HG03439 (cell line): ENCODE measurements around the gene PRAMEF2.
"Not testable (repeated sequence)": the region's sequence is repeated elsewhere in the genome, so short reads cannot be mapped to it uniquely, and the experiment has no call there.

Experiments
- ATAC-seq: cut with Tn5 transposase; IDR thresholded peaks from one replicate; pipeline ENCODE4 v1.9.1; 2021; ENCODE audit warnings: mild to moderate bottlenecking, moderate library complexity; ENCODE audit not compliant: unreplicated experiment

PRAMEF2 gene, protein sequence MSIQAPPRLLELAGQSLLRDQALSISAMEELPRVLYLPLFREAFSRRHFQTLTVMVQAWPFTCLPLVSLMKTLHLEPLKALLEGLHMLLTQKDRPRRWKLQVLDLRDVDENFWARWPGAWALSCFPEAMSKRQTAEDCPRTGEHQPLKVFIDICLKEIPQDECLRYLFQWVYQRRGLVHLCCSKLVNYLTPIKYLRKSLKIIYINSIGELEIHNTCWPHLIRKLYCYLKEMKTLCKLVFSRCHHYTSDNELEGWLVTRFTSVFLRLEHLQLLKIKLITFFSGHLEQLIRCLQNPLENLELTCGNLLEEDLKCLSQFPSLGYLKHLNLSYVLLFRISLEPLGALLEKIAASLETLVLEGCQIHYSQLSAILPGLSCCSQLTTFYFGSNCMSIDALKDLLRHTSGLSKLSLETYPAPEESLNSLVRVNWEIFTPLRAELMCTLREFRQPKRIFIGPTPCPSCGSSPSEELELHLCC

DNA sequence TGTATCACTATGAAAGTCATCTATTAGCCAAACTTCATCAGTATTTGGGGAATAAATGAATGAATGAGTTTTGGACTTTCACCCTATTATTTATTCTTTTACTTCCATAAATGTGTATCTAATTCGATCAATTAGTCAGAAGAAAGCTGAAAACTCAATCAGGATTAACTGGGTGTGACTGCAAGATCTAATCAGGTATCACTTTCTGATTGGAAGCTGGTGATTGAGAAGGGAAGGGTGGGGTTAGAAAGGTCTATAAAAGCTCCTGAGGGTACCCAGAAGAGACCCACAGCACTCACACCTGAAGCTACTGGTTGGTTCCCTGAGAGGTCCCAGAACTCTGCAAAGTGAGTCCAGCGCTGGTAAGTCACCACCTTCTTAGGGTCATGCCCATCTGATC lies at the start of gene PRAMEF2:
TSS of gene PRAMEF2 (plus strand) at position 301 of the 400 bp plus-strand sequence. CDS start 1,924 bp downstream, outside the sequence.
- not testable (repeated sequence) for ATAC-seq

DNA sequence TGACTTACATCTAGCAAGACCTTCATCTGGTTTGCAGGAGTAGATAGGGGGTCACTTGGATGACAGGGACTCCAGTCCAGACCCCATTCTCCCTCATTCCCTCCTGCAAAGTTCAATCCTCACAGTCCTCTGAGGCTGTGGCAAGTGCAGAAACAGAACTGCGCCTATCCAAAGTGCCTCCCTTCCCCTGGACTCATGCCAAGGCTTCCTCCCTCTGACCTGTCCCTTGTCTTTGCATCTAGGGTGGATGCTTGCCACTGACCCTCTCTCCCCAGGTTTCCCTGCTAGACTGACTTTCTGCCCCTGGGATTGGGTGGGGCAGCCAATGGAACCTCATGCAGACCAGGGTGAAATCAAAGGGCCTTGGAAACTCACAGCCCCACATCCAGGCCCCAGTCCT lies 47.0 kb upstream of the PRAMEF2 start:
- ATAC-seq: no peak

DNA sequence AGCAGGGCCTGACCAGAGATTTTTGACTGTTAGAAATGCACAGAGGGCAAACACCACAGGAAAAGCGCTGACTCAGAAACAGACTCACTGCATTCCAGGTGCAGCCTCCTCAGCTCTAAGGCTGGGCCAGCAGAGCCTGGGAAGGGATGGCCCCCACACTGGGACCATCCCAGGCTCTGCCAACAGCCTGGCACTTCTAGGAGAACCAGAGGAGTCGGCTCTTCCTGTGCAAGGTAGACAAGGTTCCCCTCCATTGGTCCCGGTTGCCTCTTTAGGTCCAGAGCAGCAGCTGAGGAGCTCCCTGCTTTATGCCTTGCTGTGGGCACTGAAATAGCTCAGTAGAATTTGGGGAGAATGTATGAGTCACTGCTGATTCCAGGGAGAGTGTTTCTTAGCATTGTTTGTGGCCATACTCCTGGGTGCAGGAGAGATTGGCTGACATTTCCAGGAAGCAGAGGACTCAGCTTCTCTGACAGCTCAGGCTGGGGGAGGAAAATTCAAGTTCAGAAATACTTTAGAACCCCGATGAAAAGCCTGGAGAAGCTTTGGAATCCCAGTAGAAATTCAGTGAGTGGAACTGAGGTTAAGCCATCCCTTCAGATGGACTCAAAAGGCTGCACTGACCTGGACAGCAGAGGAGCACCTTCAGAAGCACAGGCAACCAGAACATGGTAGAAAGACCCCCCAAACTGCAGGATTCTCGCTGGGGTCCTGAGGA lies 46.0 kb upstream of the PRAMEF2 start:
- ATAC-seq: no peak

DNA sequence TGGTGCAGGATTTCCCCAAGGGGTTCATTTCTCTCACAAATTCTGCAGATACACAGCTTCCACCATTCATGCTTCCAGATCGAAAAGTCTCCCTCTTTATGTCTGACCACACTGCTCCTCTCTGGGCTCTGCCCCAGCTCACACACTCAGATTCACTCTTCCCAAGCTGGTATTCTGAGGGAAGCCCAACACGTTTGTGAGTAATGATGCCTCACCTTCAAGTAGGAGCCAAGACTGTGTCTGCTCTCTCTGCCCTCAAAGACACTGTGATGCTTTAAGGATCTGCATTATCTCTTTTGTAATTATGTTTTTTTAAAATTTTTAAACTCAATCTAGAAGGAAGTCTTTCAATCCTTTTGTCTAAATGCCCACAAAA lies 45.5 kb upstream of the PRAMEF2 start:
- ATAC-seq: no peak

DNA sequence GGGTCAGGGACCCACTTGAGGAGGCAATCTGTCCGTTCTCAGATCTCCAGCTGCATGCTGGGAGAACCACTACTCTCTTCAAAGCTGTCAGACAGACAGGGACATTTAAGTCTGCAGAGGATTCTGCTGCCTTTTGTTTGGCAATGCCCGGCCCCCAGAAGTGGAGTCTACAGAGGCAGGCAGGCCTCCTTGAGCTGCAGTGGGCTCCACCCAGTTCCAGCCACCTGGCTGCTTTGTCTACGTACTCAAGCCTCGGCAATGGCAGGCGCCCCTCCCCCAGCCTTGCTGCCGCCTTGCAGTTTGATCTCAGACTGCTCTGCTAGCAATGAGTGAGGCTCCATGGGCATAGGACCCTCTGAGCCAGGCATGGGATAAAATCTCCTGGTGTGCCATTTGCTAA lies 37.8 kb upstream of the PRAMEF2 start:
- not testable (repeated sequence) for ATAC-seq

DNA sequence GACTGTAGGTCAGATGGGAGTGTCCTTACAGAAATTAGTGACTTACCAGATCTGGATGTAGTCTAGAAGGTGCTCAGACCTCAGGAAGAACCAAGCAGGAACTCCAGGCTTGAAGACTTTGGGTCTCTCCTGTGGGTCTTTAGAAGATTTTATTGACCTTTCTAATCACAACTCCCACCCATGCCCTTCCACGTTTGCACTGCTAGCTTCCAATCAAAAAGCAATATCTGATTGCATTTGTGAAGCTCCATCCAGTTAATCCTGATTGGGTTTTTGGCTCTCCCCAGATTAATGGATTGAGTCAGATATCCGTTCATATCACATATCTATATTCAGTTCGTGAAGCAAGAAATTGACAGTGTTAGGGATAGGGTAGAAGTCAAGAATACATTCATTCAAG lies 25.6 kb upstream of the PRAMEF2 start, which contains the start of gene PRAMEF11:
TSS of gene PRAMEF11 (minus strand) at position 101 of the 400 bp plus-strand sequence. CDS start 2,621 bp downstream, outside the sequence.
- ATAC-seq: not testable (repeated sequence)

DNA sequence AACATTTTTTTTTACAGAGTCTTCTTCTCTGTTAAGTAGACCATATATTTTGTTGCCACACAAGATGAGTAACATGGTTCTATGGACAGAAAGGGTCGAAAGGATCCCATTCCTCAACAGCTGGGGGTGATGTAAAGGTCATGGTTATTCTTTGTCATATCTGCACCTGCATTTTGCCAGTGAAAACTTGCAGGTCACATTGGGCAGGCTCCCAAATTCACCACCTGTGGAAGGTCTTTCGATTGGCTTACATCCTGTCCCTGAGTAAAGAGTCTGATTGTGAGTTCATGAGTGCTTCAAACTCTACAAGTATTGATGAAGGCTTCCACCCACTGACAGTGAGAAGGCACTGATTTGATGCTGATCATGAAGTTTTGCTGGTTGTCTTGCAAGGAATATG lies 23.6 kb upstream of the PRAMEF2 start:
- not testable (repeated sequence) for ATAC-seq

DNA sequence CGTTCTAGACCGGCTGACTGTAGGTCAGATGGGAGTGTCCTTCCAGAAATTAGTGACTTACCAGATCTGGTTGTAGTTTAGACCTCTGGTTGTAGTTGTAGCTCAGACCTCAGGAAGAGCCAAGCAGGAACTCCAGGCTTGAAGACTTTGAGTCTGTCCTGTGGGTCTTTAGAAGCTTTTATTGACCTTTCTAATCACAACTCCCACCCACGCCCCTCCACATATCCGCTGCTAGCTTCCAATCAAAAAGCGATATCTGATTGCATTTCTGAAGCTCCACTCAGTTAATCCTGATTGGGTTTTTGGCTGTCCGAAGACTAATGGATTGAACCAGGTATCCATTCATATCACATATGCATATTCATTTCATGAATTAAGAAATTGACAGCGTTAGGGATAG lies 8.3 kb upstream of the PRAMEF2 start, which contains the start of gene HNRNPCL1:
TSS of gene HNRNPCL1 (minus strand) at position 101 of the 400 bp plus-strand sequence. CDS start 431 bp downstream, outside the sequence.
- ATAC-seq: not testable (repeated sequence)

DNA sequence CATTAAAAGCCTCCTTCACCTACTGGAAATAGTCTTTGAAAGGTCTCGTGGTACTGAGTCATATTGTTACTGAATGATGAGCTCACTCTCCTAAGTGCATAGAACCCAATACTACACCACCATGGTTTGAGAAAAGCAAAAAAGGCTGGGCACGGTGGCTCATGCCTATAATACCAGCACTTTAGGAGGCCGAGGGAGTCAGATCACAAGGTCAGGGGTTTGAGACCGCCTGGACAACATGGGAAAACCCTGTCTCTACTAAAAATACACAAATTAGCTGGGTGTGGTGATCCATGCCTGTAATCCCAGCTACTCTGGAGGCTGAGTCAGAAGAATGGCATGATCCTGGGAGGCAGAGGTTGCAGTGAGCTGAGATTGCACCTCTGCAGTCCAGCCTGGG lies 5.1 kb upstream of the PRAMEF2 start:
- no peak for ATAC-seq

DNA sequence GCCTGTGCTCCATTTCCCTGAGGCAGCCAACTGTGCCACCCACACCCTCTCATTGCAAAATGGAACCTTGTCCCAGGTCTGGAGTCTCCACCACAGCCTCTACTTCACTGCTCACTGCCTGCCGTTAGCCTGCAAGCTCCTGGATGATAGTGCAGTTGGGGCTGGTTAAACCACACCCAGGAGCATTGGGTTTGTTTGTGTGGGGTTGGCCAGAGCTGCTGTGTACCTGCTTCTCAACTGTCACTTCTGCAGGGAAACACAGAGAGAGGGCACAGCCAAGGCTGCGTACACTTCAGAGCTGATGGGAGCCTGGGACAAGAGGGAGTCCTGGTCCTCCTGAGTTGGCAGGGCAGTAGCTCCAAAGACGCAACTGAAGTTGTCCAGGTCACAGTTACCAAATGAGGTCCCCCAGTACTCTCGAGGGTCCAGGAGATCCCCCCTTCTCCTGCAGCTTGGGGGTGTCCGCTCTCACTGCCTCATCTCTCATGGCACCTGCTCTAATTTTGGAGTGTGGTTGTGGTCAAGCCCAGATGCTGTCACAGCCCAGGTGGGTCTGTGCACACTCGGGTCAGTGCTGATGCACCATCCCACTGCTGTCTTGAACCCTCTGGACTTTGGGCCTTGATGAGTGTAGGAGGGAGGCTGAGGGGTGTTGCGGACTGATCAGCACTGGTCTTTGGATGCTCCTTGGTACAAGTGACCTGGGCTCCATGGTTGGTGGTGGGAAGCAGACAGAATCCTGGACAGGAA lies 6.4 kb downstream of the PRAMEF2 start:
- ATAC-seq: not testable (repeated sequence)

DNA sequence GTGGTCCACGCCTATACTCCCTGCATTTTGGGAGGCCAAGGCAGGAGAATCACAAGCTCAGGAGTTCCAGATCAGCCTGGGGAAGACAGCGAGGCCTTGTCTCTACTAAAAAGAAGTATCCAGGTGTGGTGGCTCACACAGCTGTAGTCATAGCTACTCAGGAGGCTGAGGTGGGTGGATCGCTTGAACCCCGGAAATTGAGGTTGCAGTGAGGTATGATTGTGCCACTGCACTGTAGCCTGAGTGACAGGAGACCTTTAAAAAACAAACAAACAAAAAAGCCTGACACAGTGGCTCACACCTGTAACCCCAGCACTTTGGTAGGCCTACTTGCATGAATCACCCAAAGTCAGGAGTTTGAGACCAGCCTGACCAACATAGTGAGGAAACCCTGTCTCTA lies 21.6 kb downstream of the PRAMEF2 start:
- ATAC-seq: not testable (repeated sequence)

DNA sequence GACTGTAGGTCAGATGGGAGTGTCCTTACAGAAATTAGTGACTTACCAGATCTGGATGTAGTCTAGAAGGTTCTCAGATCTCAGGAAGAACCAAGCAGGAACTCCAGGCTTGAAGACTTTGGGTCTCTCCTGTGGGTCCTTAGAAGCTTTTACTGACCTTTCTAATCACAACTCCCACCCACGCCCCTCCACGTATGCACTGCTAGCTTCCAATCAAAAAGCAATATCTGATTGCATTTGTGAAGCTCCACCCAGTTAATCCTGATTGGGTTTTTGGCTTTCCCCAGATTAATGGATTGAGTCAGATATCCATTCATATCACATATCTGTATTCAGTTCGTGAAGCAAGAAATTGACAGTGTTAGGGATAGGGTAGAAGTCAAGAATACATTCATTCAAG lies 29.2 kb downstream of the PRAMEF2 start, which contains the start of gene PRAMEF4:
TSS of gene PRAMEF4 (minus strand) at position 101 of the 400 bp plus-strand sequence. CDS start 2,807 bp downstream, outside the sequence.
- not testable (repeated sequence) for ATAC-seq

DNA sequence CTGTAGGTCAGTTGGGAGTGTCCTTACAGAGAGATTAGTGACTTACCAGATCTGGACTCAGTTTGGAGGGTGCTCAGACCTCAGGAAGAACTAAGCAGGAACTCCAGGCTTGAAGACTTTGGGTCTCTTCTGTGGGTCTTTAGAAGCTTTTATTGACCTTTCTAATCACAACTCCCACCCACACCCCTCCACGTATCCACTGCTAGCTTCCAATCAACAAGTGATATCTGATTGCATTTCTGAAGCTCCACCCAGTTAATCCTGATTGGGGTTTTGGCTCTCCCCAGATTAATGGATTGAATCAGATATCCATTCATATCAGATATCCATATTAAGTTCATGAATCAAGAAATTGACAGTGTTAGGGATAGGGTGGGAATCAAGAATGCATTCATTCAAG lies 41.3 kb downstream of the PRAMEF2 start, which contains the start of gene PRAMEF10:
TSS of gene PRAMEF10 (minus strand) at position 101 of the 400 bp plus-strand sequence. CDS start 2,423 bp downstream, outside the sequence.
- ATAC-seq: not testable (repeated sequence)

DNA sequence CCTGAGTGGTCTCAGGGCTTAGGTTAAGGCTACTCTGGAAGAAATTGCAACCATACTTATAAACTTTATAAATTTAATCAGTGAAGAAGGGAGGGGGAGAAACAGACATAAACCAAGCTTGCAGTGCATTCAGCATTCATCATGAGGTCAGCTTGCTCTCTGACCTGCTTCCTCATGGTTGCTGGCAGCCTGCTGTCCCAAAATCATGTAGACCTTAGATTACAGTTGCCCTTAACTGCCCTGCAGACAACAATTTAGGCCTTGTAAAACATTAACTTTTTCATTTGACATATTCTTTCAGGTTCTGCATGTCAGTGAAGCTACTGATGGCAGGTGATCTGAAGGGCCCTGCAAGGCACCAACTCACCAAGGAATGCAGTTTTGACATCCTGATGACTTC lies 42.3 kb downstream of the PRAMEF2 start:
- ATAC-seq: not testable (repeated sequence)

DNA sequence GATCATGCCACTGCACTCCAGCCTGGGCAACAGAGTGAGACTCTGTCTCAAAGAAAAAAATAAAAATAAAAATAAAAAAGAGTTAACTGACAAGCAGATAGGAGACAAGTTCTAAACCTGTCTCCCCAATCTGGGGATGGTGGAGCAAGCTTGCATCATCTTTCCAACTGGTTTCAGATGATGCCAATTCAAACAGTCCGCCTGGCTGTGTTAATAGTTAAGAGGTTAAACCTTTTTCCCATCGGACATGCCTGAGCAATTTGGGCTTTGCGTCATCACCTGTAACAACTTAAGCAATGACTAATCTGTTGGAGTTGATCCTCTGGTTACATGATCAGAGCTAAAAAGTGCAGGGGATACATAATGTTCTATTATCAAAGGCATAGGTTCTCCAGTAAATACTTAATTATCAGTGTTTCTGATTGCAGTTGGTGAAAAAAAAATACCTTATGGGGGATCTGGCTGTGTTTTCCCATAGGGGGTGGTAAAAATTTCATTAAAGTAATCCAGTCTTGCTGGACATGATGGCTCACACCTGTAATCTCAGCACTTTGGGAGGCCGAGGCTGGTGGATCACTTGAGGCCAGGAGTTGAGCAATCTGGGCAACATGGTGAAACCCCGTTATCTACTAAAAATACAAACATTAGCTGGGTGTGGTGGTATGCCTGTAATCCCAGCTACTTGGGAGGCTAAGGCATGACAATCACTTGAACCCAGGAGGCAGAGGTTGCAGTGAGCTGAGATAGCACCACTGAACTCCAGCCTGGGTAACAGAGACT lies 47.1 kb downstream of the PRAMEF2 start:
- ATAC-seq: not testable (repeated sequence)
